ENCODE measurements around the gene WDR1.

WDR1 gene

DNA sequence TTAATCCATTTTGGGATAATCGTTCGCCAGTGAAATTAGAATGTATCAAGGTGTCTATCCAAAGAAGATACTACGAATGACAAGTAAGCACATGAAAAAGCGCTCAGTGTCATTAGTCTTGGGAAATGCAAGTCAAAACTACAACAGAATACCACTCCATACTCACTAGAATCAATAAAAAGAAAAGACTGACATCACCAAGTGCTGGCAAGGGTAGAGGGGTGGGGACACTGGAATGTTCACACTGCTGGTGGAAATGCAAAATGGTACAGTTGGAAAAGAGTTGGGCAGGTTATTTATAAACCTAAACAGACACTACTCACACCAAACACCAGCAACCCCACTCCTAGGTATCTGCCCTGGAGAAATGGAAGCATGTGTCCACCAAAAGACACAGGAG lies 11.2 kb downstream of the WDR1 start:
- H2AFZ ChIP-seq (ENCODE audit: insufficient read depth, low read length, poor library complexity), result no peak overlapping the region

DNA sequence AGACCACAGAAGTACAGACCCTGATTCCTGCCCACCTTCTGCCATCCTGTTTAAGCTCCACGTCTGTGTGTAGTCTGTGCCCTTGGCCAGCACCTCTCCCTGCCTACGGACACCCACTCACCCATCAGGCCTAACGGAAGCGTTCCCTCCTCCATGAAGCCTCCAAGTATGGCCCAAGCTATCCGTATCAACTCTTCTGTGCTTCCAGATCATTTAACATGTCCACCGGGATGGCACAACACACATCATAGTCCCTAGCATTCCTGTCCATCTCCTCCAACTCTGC lies 11.7 kb downstream of the WDR1 start:
- no peak for DNase-seq
- no peak overlapping the region for H3K4me2 ChIP-seq (ENCODE audit: low read length)
- no peak overlapping the region for H4K8ac ChIP-seq (ENCODE audit: low read depth, low read length)
- H2BK12ac ChIP-seq (ENCODE audit: low read length), result no peak overlapping the region
- H3K4ac ChIP-seq (ENCODE audit: low read depth, low read length), result peak overlapping the region; percentile 44
- peaks cover 55% of the 10 kb centered on the region for H3K79me2 ChIP-seq (ENCODE audit: control insufficient read depth, insufficient read depth, low read length, poor library complexity)
- H2BK120ac ChIP-seq (ENCODE audit: insufficient read depth, low read length, poor library complexity), result no peak overlapping the region
- no peak overlapping the region for H4K91ac ChIP-seq (ENCODE audit: low read depth, low read length)
- H3K9ac ChIP-seq (ENCODE audit: low read length), result no peak overlapping the region
- H2BK5ac ChIP-seq (ENCODE audit: low read depth, low read length, poor library complexity), result no peak overlapping the region
- H4K12ac ChIP-seq (ENCODE audit: low read depth, low read length), result no peak overlapping the region
- WGBS (ENCODE audit: extremely low coverage, insufficient coverage, insufficient read length), result no CpG with 5 or more reads among the region's 6 CpGs
- H3K4me1 ChIP-seq (ENCODE audit: control insufficient read depth in 1 of 2, insufficient read depth in 2 of 2, low read length in 2 of 2), result peaks cover 27 to 32% of the 10 kb centered on the region in 2 experiments
- no peak overlapping the region for H3K14ac ChIP-seq (ENCODE audit: low read length)
- no peaks in the 10 kb centered on the region for H3K27me3 ChIP-seq (ENCODE audit: insufficient read depth, low read length)
- H3K18ac ChIP-seq (ENCODE audit: low read length), result no peak overlapping the region
- no peak overlapping the region for H3K4me3 ChIP-seq (ENCODE audit: low read depth, low read length)
- H3K36me3 ChIP-seq (ENCODE audit: control insufficient read depth in 1 of 2, insufficient read depth in 2 of 2, low read length in 2 of 2), result peaks cover 76 to 82% of the 10 kb centered on the region in 2 experiments
- no peak overlapping the region for H3K27ac ChIP-seq (ENCODE audit: low read depth, low read length)
- H3K79me1 ChIP-seq (ENCODE audit: low read length), result no peaks in the 10 kb centered on the region
- H3K23ac ChIP-seq (ENCODE audit: low read length), result no peak overlapping the region
- H2AFZ ChIP-seq (ENCODE audit: insufficient read depth, low read length, poor library complexity), result no peak overlapping the region
- H3K9me3 ChIP-seq (ENCODE audit: insufficient read depth, low read depth, low read length), result no peaks in the 10 kb centered on the region
- no peak overlapping the region for H2AK5ac ChIP-seq (ENCODE audit: low read length)

More for the DNA sequence above, 11.2 kb downstream of the WDR1 start:
- peaks cover 75 to 82% of the 10 kb centered on the region in 2 experiments for H3K36me3 ChIP-seq (ENCODE audit: control insufficient read depth in 1 of 2, insufficient read depth in 2 of 2, low read length in 2 of 2)
- H3K79me2 ChIP-seq (ENCODE audit: control insufficient read depth, insufficient read depth, low read length, poor library complexity), result peaks cover 56% of the 10 kb centered on the region
- H3K9me3 ChIP-seq (ENCODE audit: insufficient read depth, low read depth, low read length), result no peaks in the 10 kb centered on the region
- no peaks in the 10 kb centered on the region for H3K79me1 ChIP-seq (ENCODE audit: low read length)
- no peak overlapping the region for H3K18ac ChIP-seq (ENCODE audit: low read length)
- no peak overlapping the region for H2AK5ac ChIP-seq (ENCODE audit: low read length)
- no peak overlapping the region for H2BK5ac ChIP-seq (ENCODE audit: low read depth, low read length, poor library complexity)
- no peak overlapping the region for H3K4me2 ChIP-seq (ENCODE audit: low read length)
- no peaks in the 10 kb centered on the region for H3K27me3 ChIP-seq (ENCODE audit: insufficient read depth, low read length)
- no peak overlapping the region for H4K8ac ChIP-seq (ENCODE audit: low read depth, low read length)
- H3K23ac ChIP-seq (ENCODE audit: low read length), result no peak overlapping the region
- DNase-seq, result no peak
- peak overlapping the region; percentile 80 for H3K4ac ChIP-seq (ENCODE audit: low read depth, low read length)
- no peak overlapping the region for H3K9ac ChIP-seq (ENCODE audit: low read length)
- no peak overlapping the region for H3K4me3 ChIP-seq (ENCODE audit: low read depth, low read length)
- H2BK12ac ChIP-seq (ENCODE audit: low read length), result no peak overlapping the region
- no CpG with 5 or more reads among the region's 4 CpGs for WGBS (ENCODE audit: extremely low coverage, insufficient coverage, insufficient read length)
- no peak overlapping the region for H4K12ac ChIP-seq (ENCODE audit: low read depth, low read length)
- H3K4me1 ChIP-seq (ENCODE audit: control insufficient read depth in 1 of 2, insufficient read depth in 2 of 2, low read length in 2 of 2), result peaks cover 27 to 37% of the 10 kb centered on the region in 2 experiments
- H3K14ac ChIP-seq (ENCODE audit: low read length), result no peak overlapping the region
- H4K91ac ChIP-seq (ENCODE audit: low read depth, low read length), result no peak overlapping the region
- no peak overlapping the region for H3K27ac ChIP-seq (ENCODE audit: low read depth, low read length)
- H2BK120ac ChIP-seq (ENCODE audit: insufficient read depth, low read length, poor library complexity), result no peak overlapping the region

DNA sequence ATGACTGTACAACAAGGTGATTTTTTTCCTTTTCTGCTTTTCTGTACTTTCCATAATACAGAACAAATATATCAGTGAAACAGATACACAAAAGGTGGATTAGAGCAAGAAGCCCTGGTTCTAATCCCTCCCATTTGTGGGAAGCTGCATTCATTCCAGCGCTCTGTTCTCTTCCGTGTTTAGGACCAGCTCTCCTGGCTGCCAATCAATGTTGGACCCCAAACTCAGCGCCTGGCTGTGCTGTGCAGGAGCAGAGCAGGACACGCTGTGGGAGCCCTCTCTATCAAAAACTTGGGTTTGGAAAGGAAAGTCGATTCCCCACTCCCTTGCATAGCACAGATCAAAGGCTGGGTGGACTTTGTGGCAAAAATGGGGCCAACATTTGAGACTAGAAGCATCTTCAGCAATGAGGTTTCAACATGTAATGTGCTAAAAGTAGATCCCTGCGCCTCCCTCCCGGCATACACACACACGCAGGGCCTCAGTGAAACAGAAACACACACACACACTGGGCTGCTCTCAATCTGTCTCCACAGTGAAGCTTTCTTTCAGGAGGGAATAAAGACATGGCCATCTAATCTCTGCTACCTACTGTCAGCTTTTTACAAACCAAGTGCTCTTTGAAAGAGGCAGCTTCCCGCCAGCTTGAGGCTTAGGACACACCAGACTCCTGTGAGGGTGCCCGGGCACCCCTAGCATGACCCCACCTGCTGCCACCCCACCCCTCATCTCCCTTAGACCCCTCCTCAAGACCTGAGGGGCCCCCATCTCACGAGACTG lies 12.2 kb downstream of the WDR1 start:
- no peak overlapping the region for H2BK120ac ChIP-seq (ENCODE audit: insufficient read depth, low read length, poor library complexity)
- no peak overlapping the region for H3K27ac ChIP-seq (ENCODE audit: low read depth, low read length)
- no peak overlapping the region for H2BK5ac ChIP-seq (ENCODE audit: low read depth, low read length, poor library complexity)
- no peaks in the 10 kb centered on the region for H3K9me3 ChIP-seq (ENCODE audit: insufficient read depth, low read depth, low read length)
- no peak overlapping the region for H3K4me3 ChIP-seq (ENCODE audit: low read depth, low read length)
- no peaks in the 10 kb centered on the region for H3K79me1 ChIP-seq (ENCODE audit: low read length)
- peaks cover 51% of the 10 kb centered on the region for H3K79me2 ChIP-seq (ENCODE audit: control insufficient read depth, insufficient read depth, low read length, poor library complexity)
- no peak overlapping the region for H4K12ac ChIP-seq (ENCODE audit: low read depth, low read length)
- peaks cover 25 to 30% of the 10 kb centered on the region in 2 experiments for H3K4me1 ChIP-seq (ENCODE audit: control insufficient read depth in 1 of 2, insufficient read depth in 2 of 2, low read length in 2 of 2)
- H3K27me3 ChIP-seq (ENCODE audit: insufficient read depth, low read length), result no peaks in the 10 kb centered on the region
- no peak for DNase-seq
- no peak overlapping the region for H2BK12ac ChIP-seq (ENCODE audit: low read length)
- no peak overlapping the region for H4K8ac ChIP-seq (ENCODE audit: low read depth, low read length)
- no peak overlapping the region for H2AFZ ChIP-seq (ENCODE audit: insufficient read depth, low read length, poor library complexity)
- no peak overlapping the region for H4K91ac ChIP-seq (ENCODE audit: low read depth, low read length)
- WGBS (ENCODE audit: extremely low coverage, insufficient coverage, insufficient read length), result no CpG with 5 or more reads among the region's 11 CpGs
- H3K36me3 ChIP-seq (ENCODE audit: control insufficient read depth in 1 of 2, insufficient read depth in 2 of 2, low read length in 2 of 2), result peaks cover 78 to 82% of the 10 kb centered on the region in 2 experiments
- no peak overlapping the region for H3K4me2 ChIP-seq (ENCODE audit: low read length)
- no peak overlapping the region for H3K14ac ChIP-seq (ENCODE audit: low read length)
- no peak overlapping the region for H3K23ac ChIP-seq (ENCODE audit: low read length)
- no peak overlapping the region for H2AK5ac ChIP-seq (ENCODE audit: low read length)
- H3K9ac ChIP-seq (ENCODE audit: low read length), result no peak overlapping the region
- H3K4ac ChIP-seq (ENCODE audit: low read depth, low read length), result peak overlapping the region; percentile 44
- no peak overlapping the region for H3K18ac ChIP-seq (ENCODE audit: low read length)

DNA sequence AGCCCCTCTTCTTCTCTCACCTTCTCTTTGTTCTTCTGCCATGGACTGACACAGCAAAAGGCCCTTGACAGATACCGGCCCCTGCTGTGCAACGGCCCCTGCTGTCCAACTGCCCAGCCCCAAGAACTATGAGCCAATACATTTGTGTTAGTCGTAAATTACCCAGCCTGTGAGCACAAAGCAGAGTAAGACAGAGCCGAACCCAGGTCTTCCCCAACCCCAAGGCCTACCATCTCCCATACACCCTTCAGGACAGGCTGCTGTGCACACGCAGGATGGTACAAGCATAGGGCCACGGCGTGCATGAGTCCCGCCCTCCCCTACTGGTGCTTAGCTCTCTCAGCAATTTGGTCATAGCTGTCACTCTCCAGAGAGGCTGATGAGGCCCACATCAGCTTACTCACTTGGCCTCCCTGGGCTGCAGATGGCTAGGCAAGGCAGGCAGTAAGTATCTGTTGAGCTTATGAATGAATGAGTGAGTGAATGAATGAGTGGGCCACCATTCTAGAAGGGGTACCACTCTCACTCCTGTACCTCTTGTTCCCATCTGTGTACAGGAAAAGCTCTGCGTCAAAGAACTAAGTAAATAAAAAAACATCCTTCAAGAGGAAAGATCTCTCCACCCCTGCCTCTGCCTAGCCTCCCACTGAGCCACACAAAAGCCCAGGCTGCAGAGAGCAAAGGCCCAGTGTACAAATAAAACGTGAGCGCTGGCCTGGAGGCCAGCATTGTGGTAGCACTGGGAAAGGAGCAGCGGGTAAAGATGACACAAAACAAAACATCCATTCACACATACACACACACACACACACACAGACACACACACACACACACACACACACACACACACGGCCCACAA lies 13.9 kb downstream of the WDR1 start:
- Histone ChIP-seq H3K9me3 (ENCODE audit: insufficient read depth, low read depth, low read length) (no peaks in the 10 kb centered on the region), H3K4ac (ENCODE audit: low read depth, low read length) (peak overlapping the region; percentile 0), H3K23ac (ENCODE audit: low read length) (no peak overlapping the region), H2AK5ac (ENCODE audit: low read length) (no peak overlapping the region), H3K36me3 (ENCODE audit: control insufficient read depth in 1 of 2, insufficient read depth in 2 of 2, low read length in 2 of 2) (peaks cover 78 to 81% of the 10 kb centered on the region in 2 experiments), H2BK5ac (ENCODE audit: low read depth, low read length, poor library complexity) (no peak overlapping the region), H3K27ac (ENCODE audit: low read depth, low read length) (no peak overlapping the region), H3K79me2 (ENCODE audit: control insufficient read depth, insufficient read depth, low read length, poor library complexity) (peaks cover 35% of the 10 kb centered on the region), H3K4me2 (ENCODE audit: low read length) (no peak overlapping the region), H2BK12ac (ENCODE audit: low read length) (no peak overlapping the region), H3K18ac (ENCODE audit: low read length) (no peak overlapping the region), H3K14ac (ENCODE audit: low read length) (no peak overlapping the region), H4K91ac (ENCODE audit: low read depth, low read length) (no peak overlapping the region), H3K27me3 (ENCODE audit: insufficient read depth, low read length) (no peaks in the 10 kb centered on the region), H3K4me1 (ENCODE audit: control insufficient read depth in 1 of 2, insufficient read depth in 2 of 2, low read length in 2 of 2) (peaks cover 14% of the 10 kb centered on the region in 2 experiments), H3K79me1 (ENCODE audit: low read length) (no peaks in the 10 kb centered on the region), H2AFZ (ENCODE audit: insufficient read depth, low read length, poor library complexity) (no peak overlapping the region), H4K12ac (ENCODE audit: low read depth, low read length) (no peak overlapping the region), H3K9ac (ENCODE audit: low read length) (no peak overlapping the region), H4K8ac (ENCODE audit: low read depth, low read length) (no peak overlapping the region), H2BK120ac (ENCODE audit: insufficient read depth, low read length, poor library complexity) (no peak overlapping the region), H3K4me3 (ENCODE audit: low read depth, low read length) (no peak overlapping the region)
- WGBS (ENCODE audit: extremely low coverage, insufficient coverage, insufficient read length), result no CpG with 5 or more reads among the region's 13 CpGs
- no peak for DNase-seq
